HK-2 (cell line): ENCODE results near the gene WDR36.

ENCODE experiments used
- DNase-seq: peaks from one replicate; pipeline ENCODE4 v3.0.0-alpha.2; 2018; ENCODE audit not compliant: unreplicated experiment

Gene WDR36

DNA sequence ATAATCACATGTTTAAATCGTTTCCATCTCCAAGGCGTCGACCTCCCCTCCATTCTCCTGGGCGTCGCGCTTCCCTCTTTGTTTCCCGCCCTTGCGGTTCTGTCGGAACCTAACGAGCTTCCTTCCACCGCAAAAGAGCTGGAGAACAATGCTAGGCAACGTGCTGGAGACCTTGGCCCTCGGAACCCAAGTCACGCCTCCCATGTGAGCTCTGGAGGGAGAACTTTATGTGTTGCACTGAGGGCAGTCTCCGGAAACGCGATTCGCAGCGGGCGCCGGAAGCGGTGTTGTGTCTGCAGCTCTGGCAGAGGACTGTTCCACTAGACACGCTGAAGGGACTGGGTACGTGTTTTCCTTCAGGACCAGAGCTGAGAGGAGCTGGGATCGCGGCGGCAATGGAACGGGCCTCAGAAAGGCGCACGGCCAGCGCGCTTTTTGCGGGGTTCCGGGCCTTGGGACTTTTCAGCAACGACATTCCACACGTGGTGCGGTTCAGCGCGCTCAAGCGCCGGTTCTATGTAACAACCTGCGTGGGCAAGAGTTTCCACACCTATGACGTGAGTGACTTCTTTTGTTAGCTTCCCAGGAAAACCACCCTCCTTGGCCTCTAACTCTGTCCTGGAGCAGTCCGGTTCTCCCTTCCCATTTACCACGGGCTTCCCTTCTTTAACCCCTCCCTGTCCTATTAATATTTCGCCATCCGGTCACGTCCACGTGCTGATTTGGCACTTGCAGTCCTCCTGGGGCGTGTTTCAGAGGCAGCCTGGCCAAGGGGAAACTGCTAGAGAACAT, at the start of gene WDR36:
TSS of gene WDR36 (plus strand) at position 287 of the 792 bp plus-strand sequence. CDS start at position 396, 109 bp downstream.
- DNase-seq = peak; percentile 90

DNA sequence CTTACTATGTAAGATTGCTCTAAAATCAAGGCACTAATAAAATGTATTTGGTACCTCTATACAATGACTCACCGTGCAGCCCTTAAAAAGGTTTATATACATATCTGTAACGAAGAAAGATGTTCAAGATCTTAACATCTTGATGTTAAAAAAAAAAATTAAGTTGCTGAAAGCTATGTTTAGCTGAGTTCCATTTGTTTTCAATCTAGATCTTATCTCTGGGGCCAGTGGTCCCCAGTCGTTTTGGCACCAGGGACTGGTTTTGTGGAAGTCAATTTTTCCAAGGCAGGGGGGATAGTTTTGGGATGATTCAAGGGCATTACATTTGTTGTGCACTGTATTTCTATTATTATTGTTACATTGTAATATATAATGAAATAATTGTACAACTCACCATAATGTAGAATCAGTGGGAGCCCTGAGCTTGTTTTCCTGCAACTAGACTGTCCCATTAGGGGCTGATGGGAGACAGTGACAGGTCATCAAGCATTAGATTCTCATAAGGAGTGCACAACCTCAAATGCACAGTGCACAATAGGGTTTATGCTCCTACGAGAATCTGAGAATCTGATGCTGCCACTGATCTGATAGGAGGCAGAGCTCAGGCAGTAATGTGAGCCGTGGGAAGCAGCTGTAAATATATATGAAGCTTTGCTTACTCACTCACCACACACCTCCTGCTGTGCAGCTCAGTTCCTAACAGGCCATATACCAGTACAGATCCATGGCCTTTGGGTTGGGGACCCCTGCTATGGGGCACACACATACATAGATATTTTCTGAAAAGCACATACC, 48.2 kb upstream of the WDR36 start:
- no peak for DNase-seq

DNA sequence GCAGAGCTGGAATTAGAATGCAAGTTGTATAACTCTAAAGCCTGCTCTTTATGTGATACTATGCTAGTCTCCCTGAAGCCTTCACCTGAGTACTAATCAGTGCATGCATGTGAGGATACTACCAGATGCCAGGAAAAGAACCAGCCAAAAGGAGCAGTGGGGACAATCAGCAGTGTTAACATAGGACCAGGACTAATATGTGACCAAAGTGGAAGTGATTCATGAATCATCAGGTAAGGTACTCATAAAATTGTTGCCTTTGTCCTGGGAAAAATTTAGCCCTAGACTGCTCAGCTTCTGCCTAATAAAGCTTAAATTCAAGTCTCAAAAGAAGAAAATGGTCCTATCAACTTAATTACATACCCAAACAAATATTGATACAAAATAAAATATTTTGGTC, 34.1 kb upstream of the WDR36 start:
- DNase-seq = no peak

DNA sequence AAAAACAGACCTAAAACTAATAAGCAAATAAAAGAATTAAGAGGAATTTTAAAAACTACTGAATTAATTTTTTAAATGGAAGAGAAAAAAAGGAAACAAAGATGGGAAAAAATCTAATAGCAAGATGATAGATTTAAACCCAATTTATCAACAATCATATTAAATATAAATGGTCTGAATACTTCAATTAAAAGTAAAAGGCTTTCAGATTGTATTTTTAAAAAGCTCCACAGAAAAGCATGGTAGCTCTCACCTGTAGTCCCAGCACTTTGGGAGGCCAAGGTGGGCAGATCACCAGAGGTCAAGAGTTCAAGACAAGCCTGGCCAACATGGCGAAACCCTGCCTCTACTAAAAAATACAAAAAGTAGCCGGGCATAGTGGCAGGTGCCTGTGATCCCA, 32.0 kb upstream of the WDR36 start:
- DNase-seq = no peak

DNA sequence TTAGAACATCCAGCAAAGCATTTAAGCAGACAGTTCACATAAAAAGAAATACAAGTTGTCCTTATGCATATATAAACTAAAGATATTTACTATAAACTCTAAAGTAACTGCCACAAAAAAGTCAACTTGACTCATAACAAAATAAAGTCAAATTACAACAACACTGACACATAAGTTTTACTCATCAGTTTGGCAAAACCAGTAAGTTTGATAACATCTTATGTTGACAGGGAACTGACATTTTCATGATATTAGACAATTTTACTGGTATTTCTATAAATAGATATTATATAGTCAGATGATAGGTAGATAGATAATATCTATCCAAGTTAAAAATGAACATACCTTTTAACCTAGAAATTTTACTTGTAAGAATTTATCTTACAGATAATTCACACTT, 30.5 kb upstream of the WDR36 start:
- no peak for DNase-seq

DNA sequence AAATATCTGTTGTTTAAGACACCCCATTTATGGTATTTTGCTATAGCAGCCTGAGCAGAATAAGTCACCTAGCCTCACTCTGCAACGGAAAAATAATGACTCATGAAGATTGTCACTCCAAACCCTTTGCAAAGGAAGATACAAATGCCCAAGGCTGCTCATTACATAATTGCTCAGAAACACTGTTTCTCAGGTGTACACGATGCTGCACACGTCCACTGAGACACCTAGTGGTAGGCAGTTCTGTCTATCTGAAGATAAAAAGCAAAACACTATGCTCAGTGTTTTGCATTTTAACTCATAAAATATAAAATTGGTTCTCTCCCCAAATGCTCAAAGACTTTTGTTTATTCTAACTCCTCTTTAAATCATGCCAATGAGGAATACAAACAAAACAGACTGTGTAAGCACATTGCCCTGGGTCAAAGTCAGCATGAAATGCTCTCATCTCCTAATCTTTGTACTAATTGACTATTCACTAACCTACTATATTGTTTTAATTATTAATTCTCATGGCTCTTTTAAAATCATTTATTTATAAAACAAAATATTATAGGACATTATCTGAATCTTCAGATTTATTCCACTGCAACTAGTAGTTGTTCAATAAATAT, 28.3 kb upstream of the WDR36 start:
- no peak for DNase-seq

DNA sequence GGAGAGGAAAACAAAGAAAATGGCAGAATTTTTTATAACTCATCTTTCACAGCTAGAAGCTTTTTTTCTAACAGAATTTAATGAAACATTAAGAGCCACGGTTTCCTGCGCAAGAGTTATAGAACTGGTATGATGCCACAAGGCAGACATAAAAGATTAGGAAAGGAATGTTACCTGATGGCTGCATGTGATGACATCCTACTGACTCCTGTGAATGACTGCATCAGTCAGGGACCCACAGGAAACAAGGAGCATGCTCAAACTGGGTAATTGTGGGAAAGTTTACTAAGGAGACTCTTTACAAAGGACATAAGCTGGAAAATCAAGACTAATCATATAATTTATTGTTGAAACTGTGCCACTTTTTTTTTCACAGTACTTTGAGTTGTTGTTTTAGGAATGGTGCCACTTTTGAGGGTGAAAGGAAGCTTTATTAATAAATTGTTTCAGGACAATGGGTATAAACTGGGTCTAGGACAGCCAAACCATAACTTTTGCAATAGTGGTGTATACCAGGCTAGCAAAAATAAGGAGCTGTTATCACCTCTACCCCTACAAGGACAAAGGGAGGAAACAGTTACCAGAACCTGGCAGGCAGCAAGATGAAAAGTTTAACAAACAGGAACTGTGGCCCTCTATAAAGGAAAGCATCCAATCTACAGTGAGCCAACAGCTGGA, 25.7 kb upstream of the WDR36 start:
- no peak for DNase-seq

DNA sequence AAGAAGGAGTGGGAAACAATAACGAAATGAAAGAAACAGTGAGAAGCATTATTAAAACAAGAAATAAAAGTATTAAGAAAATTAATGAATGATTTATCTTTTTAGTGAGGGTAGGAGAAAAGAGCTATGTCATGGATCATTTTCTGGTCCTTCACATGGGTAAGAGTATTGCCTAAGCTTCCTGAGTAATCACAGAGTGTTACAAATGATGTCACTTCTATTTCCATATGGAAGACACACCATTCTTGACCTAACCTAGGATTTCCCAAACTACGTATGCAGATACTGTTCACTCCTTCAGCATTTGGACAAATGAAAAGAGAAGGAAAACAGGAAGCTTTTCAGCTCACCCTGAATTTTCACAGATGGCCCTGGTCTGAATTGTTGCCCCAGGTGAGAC, 23.9 kb upstream of the WDR36 start:
- no peak for DNase-seq

DNA sequence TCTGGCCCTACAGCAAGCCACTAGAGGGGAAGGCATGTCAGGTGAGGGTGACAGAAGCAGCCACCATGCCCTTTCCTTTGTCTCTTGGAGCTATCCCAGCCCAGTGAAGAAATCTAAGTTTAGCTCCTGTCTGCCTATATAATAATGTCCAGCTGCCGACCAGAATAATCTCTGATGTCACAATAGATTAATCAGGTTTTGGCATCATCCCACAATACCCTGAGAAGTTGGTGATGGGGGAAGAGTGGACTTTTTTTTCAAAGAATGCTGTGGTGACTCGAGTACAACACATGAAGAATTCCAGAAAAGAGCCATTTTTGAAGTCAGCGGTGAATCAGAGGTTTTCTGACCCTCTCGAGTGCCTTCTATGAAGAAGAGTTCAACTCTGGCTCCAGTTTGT, 22.3 kb upstream of the WDR36 start:
- DNase-seq = no peak

DNA sequence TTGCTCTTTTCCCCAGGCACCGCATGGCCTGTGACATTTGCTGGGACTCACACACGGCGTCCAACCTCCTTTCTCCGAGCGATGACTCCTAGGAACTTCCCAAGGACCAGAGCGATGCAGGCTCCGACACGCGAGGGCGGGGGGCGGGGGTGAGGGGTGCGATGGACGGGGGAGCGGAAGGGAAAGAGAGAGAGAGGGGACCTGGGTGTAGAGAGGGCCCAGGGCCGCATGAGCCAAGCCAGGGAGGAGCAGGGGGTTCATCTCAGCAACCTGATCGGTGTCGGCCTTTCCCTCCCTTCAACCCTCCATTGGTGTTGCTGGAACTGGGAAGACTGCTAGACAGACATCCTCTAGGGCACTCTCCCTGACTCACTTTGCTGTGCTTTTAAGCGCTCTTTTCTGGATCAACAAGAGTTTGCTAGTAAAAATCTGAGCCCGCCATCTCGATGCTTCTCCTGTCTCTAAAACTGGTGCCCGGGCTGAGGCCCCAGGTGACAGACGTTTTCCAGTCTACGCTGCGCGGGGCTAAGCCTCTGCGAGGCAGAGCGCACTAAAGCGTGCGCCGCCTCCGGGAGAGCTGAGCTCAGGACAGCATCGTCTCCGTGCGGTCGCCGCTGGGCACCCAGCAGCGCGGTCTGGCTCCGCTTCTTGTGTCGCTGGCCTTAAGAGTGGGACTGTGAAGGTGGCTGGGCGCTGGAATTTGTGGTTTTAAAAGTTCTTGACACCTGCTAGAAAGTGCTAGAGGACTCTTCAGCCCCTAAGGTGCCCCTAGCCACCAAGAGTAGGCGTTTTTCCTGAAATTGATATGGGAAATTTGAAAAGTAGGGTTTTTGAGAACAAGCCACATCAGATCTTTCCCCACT, 21.6 kb upstream of the WDR36 start:
- DNase-seq = no peak

DNA sequence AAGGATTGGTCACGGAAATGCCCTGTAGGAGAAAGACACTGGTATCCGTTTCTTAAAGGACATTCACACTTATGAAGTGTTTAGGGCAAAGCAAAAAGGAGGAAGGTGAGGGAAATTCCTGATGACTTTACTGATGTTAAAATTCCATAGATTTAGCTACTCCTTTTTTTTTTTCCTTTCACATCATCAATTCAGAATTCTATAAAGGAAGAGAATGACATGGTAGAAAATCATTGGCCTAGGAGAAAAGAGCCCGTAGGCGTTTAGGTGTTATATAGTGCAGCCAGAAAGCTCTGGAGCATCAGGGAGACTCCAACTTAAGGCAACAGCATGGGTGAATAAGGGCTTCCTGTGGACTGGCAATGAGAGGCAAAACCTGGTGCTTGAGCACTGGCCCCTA, 20.7 kb upstream of the WDR36 start, which contains the start of gene TSLP:
TSS of gene TSLP (plus strand) at position 301 of the 400 bp plus-strand sequence. CDS start 178 bp downstream, outside the sequence.
- no peak for DNase-seq

DNA sequence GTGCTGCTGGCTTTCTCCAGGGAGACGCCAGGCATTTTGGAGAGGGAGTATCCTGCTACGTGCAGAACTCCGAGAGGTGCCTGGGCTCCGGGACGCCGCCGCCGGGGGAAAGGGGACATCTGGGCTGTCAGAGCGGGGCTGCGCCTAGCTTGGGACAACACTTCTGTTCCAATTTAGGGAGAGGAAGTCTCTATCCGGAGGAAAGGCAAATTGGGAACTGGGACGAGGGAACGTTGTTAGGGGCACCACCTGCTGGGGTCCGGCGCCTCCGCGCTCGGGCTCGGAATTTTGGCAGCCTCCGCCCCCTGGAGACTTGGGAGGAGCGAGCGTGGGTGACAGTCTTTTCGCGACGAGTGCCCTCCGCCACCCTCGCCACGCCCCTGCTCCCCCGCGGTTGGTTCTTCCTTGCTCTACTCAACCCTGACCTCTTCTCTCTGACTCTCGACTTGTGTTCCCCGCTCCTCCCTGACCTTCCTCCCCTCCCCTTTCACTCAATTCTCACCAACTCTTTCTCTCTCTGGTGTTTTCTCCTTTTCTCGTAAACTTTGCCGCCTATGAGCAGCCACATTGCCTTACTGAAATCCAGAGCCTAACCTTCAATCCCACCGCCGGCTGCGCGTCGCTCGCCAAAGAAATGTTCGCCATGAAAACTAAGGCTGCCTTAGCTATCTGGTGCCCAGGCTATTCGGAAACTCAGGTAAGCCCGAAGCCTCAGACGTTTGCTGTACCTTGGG, 19.0 kb upstream of the WDR36 start:
- DNase-seq = no peak

DNA sequence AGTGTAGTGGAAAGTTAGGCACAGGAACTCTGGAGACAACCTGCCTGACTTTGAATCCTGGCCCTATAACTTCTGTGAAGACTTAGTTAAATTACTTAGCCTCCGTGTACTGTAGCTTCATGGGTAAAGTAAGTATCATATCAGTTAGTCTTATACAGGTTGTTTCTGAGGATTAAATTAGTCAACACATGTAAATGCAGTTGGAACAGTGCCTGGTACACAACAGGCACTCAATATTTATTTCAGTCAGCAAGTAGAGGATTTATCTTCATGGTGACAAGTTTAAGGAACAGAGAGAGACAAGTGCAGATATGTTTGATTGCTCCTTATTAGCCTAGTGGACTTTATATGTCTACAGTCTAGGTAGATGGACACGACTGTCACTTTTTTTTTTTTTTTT, 17.9 kb upstream of the WDR36 start:
- no peak for DNase-seq

DNA sequence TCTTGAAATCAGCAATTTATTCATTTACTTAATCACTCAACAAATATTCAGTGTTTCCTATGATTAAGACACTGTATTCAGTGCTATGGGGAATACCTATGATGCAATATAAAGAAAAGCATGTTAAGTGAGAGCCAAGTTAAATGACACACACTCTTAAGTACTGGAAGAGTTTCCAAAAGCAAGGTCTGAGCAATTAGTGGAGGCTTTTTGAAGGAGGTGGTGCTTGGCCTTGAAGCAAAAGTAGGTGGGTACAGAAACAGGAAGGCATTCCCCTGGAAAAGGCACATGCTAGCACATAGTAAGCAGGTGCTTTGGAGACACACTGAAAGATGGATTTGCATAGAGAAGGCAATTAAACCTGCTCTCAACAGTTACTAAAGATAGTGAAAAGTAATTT, 16.6 kb upstream of the WDR36 start:
- DNase-seq = no peak

DNA sequence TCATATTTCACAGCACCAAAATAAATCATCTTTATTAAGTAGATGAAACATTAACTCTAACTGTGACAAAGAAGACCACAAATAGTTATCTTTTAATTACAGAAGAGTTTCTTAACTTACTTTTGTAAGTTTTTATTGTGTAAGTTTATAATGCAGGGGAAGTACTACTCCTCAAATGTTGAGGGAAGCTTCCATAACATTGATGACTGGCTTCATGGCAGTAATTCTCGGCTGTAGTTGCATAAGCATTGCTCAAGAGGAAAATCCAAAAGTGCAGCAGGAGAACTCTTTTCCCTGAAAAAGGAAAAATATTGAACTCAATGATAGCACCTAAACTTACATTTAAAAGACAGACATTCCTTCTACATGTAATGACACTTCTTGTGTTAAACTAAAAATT, 16.1 kb upstream of the WDR36 start:
- DNase-seq = no peak

DNA sequence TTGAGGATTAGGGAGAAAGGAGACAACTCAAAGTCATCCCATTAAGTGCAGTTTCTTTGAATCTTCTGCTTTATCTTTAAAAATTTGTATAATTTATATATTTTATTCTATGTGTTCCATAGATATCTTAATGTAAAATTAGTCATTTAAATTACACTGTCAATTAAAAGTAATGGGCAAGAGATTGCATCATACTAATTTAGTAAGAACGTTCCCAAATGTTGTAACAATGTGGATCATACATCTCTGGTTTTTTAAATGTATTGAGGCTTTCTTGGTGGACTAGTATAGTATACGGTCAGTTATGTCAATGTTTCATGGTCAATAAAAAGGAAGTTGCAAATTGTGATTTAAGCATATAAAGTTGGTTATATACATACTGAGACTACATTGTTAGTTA, 14.5 kb upstream of the WDR36 start:
- no peak for DNase-seq

DNA sequence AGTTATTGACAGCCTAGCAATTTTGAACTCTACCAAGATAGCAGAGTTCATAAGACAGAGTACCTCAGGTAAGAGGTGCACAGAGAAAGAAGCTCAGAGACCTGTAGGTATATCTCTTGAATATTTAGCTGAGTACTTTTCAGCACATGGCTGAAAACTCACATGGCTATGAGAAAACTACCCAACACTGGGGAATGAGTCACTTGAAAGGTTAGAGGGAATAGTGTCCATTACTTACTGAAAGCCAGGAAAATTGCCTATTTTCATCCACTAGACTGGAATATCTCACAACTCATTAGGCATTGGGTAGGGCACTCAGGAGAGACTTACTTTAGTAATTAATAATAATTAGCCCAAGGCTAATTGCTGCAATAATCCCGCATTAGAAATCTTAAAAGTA, 12.3 kb upstream of the WDR36 start:
- DNase-seq = no peak

DNA sequence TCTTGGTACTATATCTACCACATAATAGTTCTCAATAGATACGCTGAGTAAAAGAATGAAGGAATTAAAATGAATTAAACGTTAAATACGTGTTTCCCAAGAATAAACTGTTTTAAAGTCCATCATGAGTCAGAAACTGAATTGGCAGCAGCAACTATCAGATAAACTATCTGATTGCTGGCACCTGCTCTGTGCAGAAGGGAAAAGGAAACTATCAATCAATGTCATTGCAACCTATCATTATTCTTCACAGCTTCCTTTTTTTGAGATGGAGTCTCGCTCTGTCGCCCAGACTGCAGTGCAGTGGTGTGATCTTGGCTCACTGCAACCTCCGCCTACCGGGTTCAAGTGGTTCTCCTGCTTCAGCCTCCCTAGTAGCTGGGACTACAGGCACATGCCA, 8.8 kb upstream of the WDR36 start:
- no peak for DNase-seq

DNA sequence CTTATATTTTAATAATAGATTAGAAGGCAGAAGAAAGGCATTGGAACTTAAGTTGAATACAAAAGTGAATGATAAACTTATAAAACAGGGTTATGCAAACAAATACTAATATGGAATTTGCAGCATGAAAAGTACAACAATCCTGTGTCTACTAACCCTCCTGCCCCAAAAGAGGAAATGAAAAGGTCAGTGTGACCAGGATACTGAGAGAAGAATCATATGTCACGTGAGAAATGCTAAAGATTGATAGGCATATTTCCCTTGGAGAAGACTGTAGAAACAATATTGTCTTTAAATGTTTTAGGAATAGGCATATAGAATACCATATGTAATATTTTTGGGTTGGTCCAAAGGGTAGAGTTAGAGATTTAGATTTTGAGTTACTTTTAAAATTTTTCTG, 3.8 kb downstream of the WDR36 start:
- DNase-seq = no peak

DNA sequence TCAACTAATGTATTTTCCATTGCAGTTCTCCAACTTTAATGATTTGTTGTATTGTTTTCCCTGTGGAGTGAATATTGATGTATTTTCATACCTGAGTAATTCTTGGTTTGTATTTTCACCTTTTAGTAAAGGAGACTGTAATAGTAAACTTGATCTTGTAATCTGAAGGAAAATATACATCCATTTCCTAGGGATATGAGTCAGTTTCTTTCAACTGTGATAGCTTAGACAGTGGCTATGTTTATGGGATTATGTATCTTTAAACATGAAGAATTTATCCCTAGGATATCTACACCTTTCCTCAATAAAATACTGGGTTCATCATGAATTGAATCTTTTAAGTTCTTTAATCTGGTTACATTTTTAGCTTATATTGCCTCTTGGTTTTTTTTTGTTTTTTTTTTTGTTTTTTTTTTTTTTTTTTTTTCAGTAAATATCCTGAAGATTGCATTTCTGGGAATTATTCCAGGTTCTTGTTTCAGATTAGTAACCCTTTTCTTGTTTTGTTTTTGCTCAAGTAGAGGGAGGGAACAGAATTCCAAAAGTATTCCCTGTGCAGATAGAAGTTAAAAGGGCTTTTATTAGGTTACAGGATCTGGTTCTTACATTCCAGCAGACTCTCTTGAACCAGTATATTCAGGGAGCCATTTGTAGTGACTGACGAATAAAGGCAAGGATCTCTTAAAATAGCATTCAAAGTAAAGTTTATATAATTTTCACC, 7.1 kb downstream of the WDR36 start:
- no peak for DNase-seq
